SK-N-SH treated with all-trans-retinoic acid at 6 μM for 48 hours (cell line): ENCODE measurements around the gene HCN2.

Experiments
- ATAC-seq: fragments of 200-7000 bp; cut with Tn5 transposase; 3 replicates; pipeline ENCODE4 v1.9.1; 2020; ENCODE audit warnings: mild to moderate bottlenecking, moderate library complexity
- ARNTL ChIP-seq: fragments of 450-650 bp; formaldehyde crosslinking; IDR thresholded peaks from 2 replicates; pipeline ENCODE4 v1.5.0; 2020; ENCODE audit warnings: low read depth, mild to moderate bottlenecking, moderate library complexity, borderline replicate concordance
- BACH2 ChIP-seq: fragments of 250-450 bp; sonication (Bioruptor Pico); IDR thresholded peaks from 2 replicates; pipeline ENCODE4 v1.9.0; 2021; ENCODE audit warnings: mild to moderate bottlenecking, borderline replicate concordance
- CREB5 ChIP-seq: fragments of 250-450 bp; sonication (Bioruptor Pico); IDR thresholded peaks from 2 replicates; pipeline ENCODE4 v1.5.1; 2020; ENCODE audit warnings: low read depth, mild to moderate bottlenecking, moderate library complexity
- CSDC2 ChIP-seq: fragments of 250-450 bp; sonication (Bioruptor Pico); IDR thresholded peaks from 2 replicates; pipeline ENCODE4 v1.5.0; 2020; ENCODE audit warnings: mild to moderate bottlenecking, moderate library complexity
- CSRNP3 ChIP-seq: fragments of 250-450 bp; sonication (Bioruptor Pico); IDR thresholded peaks from 2 replicates; pipeline ENCODE4 v1.5.1; 2021; ENCODE audit warnings: mild to moderate bottlenecking, moderate library complexity
- GLIS3 ChIP-seq: fragments of 250-450 bp; sonication (Bioruptor Pico); IDR thresholded peaks from 2 replicates; pipeline ENCODE4 v1.5.0; 2020; ENCODE audit warnings: mild to moderate bottlenecking, moderate library complexity
- ISL1 ChIP-seq: fragments of 250-450 bp; sonication (Bioruptor Pico); IDR thresholded peaks from 2 replicates; pipeline ENCODE4 v2.1.2; 2022; ENCODE audit warnings: mild to moderate bottlenecking, moderate library complexity
- OSR1 ChIP-seq: fragments of 250-450 bp; sonication (Bioruptor Pico); IDR thresholded peaks from 2 replicates; pipeline ENCODE4 v1.8.0; 2022; ENCODE audit warnings: moderate library complexity, mild to moderate bottlenecking, inconsistent platforms
- PATZ1 ChIP-seq: fragments of 250-450 bp; sonication (Bioruptor Pico); IDR thresholded peaks from 2 replicates; pipeline ENCODE4 v1.8.0; 2020; ENCODE audit warnings: mild to moderate bottlenecking, moderate library complexity, borderline replicate concordance
- POU6F1 ChIP-seq: fragments of 250-450 bp; sonication (Bioruptor Pico); IDR thresholded peaks from 2 replicates; pipeline ENCODE4 v1.8.0; 2021; ENCODE audit warnings: low read depth, mild to moderate bottlenecking, moderate library complexity, borderline replicate concordance
- PPARA ChIP-seq: fragments of 250-450 bp; sonication (Bioruptor Pico); IDR thresholded peaks from 2 replicates; pipeline ENCODE4 v1.5.0; 2020; ENCODE audit warnings: mild to moderate bottlenecking, borderline replicate concordance
- RARB ChIP-seq: fragments of 250-450 bp; sonication (Bioruptor Pico); IDR thresholded peaks from 2 replicates; pipeline ENCODE4 v1.8.0; 2021; ENCODE audit warnings: mild to moderate bottlenecking, moderate library complexity
- TCF4 ChIP-seq: fragments of 250-450 bp; sonication (Bioruptor Pico); IDR thresholded peaks from 2 replicates; pipeline ENCODE4 v1.8.0; 2021; ENCODE audit warnings: mild to moderate bottlenecking, moderate library complexity, borderline replicate concordance
- TOX ChIP-seq: fragments of 250-450 bp; sonication (Bioruptor Pico); IDR thresholded peaks from 2 replicates; pipeline ENCODE4 v1.8.0; 2021; ENCODE audit warnings: mild to moderate bottlenecking, moderate library complexity, borderline replicate concordance
- TSHZ2 ChIP-seq: fragments of 250-450 bp; sonication (Bioruptor Pico); IDR thresholded peaks from 2 replicates; pipeline ENCODE4 v1.5.0; 2020; ENCODE audit warnings: mild to moderate bottlenecking, moderate library complexity
- ZFP3 ChIP-seq: fragments of 250-450 bp; sonication (Bioruptor Pico); IDR thresholded peaks from 2 replicates; pipeline ENCODE4 v1.5.0; 2020; ENCODE audit warnings: mild to moderate bottlenecking, moderate library complexity
- ZFP30 ChIP-seq: fragments of 450-650 bp; formaldehyde crosslinking; IDR thresholded peaks from 2 replicates; pipeline ENCODE4 v1.5.0; 2022; ENCODE audit warnings: mild to moderate bottlenecking, moderate library complexity
- ZNF565 ChIP-seq: fragments of 450-650 bp; formaldehyde crosslinking; conservative IDR thresholded peaks from 2 replicates; pipeline ENCODE4 v1.5.0; 2020; ENCODE audit warnings: low read depth, mild to moderate bottlenecking, moderate library complexity
- ZNF70 ChIP-seq: fragments of 450-650 bp; formaldehyde crosslinking; IDR thresholded peaks from 2 replicates; pipeline ENCODE4 v1.5.0; 2020; ENCODE audit warnings: mild to moderate bottlenecking, moderate library complexity
- ZNF8 ChIP-seq: fragments of 450-650 bp; formaldehyde crosslinking; IDR thresholded peaks from 2 replicates; pipeline ENCODE4 v1.5.0; 2020; ENCODE audit warnings: mild to moderate bottlenecking, moderate library complexity

Gene HCN2

GRCh38 chr19:547836-548720 is 41.6 kb upstream of the HCN2 start:
- TF ChIP-seq GLIS3 (CRISPR knock-in tag) (no peak), ZNF70 (CRISPR knock-in tag) (no peak), CSRNP3 (CRISPR knock-in tag) (no peak), PATZ1 (no peak), ZFP30 (no peak), CSDC2 (CRISPR knock-in tag) (no peak), BACH2 (no peak), ZNF565 (no peak), RARB (CRISPR knock-in tag) (no peak), POU6F1 (CRISPR knock-in tag) (no peak), OSR1 (CRISPR knock-in tag) (no peak), ZNF8 (CRISPR knock-in tag) (no peak), PPARA (no peak), ARNTL (no peak), TSHZ2 (no peak), CREB5 (CRISPR knock-in tag) (no peak), ISL1 (CRISPR knock-in tag) (no peak)
- ATAC-seq: no peak

GRCh38 chr19:548886-549830 is 40.5 kb upstream of the HCN2 start:
- no peak; the same call in 2 of the 3 replicates for ATAC-seq
- TF ChIP-seq ZFP3 (CRISPR knock-in tag): no peak
- TF ChIP-seq TCF4 (CRISPR knock-in tag): no peak
- no peak for TF ChIP-seq ZNF8 (CRISPR knock-in tag)
- no peak for TF ChIP-seq PATZ1
- TF ChIP-seq TSHZ2: no peak
- no peak for TF ChIP-seq ZNF565
- TF ChIP-seq RARB (CRISPR knock-in tag): no peak
- no peak for TF ChIP-seq GLIS3 (CRISPR knock-in tag)
- TF ChIP-seq OSR1 (CRISPR knock-in tag): no peak
- no peak for TF ChIP-seq ZFP30
- TF ChIP-seq BACH2: no peak
- TF ChIP-seq TOX (CRISPR knock-in tag): no peak
- no peak for TF ChIP-seq PPARA
- no peak for TF ChIP-seq CREB5 (CRISPR knock-in tag)
- no peak for TF ChIP-seq ARNTL
